HG03097 (cell line): ENCODE data around the gene SLC15A1.
"Not testable (repeated sequence)": the region's sequence is repeated elsewhere in the genome, so short reads cannot be mapped to it uniquely, and the experiment has no call there.

ENCODE experiments used
- ATAC-seq: cut with Tn5 transposase; IDR thresholded peaks from one replicate; pipeline ENCODE4 v1.9.1; 2021; ENCODE audit not compliant: unreplicated experiment, low FRiP score

Gene SLC15A1

GRCh38 chr13:98754468-98754867 is 2.0 kb upstream of the SLC15A1 start:
- ATAC-seq = not testable (repeated sequence)

- ATAC-seq = no peak
These were observed 508 bp downstream of the SLC15A1 start for GRCh38 chr13:98751861-98752466.

GRCh38 chr13:98751367-98751782 is 1.1 kb downstream of the SLC15A1 start:
- no peak for ATAC-seq

- ATAC-seq = no peak
These were observed 3.0 kb downstream of the SLC15A1 start for GRCh38 chr13:98749501-98749900.

GRCh38 chr13:98746968-98747367 is 5.5 kb downstream of the SLC15A1 start:
- no peak for ATAC-seq

- no peak for ATAC-seq
These were observed 9.1 kb downstream of the SLC15A1 start for GRCh38 chr13:98743377-98743776.

GRCh38 chr13:98742961-98743360 is 9.5 kb downstream of the SLC15A1 start:
- no peak for ATAC-seq

- no peak for ATAC-seq
These were observed 10.6 kb downstream of the SLC15A1 start for GRCh38 chr13:98741741-98742435.

- ATAC-seq = no peak
These were observed 12.3 kb downstream of the SLC15A1 start for GRCh38 chr13:98740131-98740530.

- no peak for ATAC-seq
These were observed 13.5 kb downstream of the SLC15A1 start for GRCh38 chr13:98738993-98739392.

GRCh38 chr13:98738213-98738612 is 14.3 kb downstream of the SLC15A1 start:
- no peak for ATAC-seq

- no peak for ATAC-seq
These were observed 20.5 kb downstream of the SLC15A1 start for GRCh38 chr13:98731925-98732324.

GRCh38 chr13:98731038-98731437 is 21.4 kb downstream of the SLC15A1 start:
- no peak for ATAC-seq

- ATAC-seq = no peak
These were observed 22.0 kb downstream of the SLC15A1 start for GRCh38 chr13:98730441-98730840.

GRCh38 chr13:98729658-98730057 is 22.8 kb downstream of the SLC15A1 start:
- ATAC-seq = no peak

GRCh38 chr13:98722958-98723357 is 29.5 kb downstream of the SLC15A1 start:
- no peak for ATAC-seq

GRCh38 chr13:98721825-98722510 is 30.5 kb downstream of the SLC15A1 start:
- no peak for ATAC-seq

- no peak for ATAC-seq
These were observed 32.8 kb downstream of the SLC15A1 start for GRCh38 chr13:98719527-98720250.

- no peak for ATAC-seq
These were observed 34.6 kb downstream of the SLC15A1 start for GRCh38 chr13:98717891-98718290.

GRCh38 chr13:98717256-98717655 is 35.2 kb downstream of the SLC15A1 start:
- ATAC-seq = no peak

- ATAC-seq = no peak
These were observed 42.0 kb downstream of the SLC15A1 start for GRCh38 chr13:98710521-98710920.
